Measurements from ENCODE around the gene SH3BP4.

- TF ChIP-seq POLR2AphosphoS5 (IDR thresholded peaks at IDR 0.05) (no peak), EP300 (IDR thresholded peaks at IDR 0.05) (no peak), POLR2A (IDR thresholded peaks at IDR 0.05) (no peak), CTCF (IDR thresholded peaks at IDR 0.05) (no peak)
These were observed 10.0 kb downstream of the SH3BP4 start for GRCh38 chr2:234961784-234962183.
